Aorta (tissue), 5 donors: ENCODE results near the gene RASGEF1B. TPM values are rescaled to one million over a fixed set of nuclear protein-coding genes. Genes with fewer than 3 reads are reported as not detected.

Source experiments
- ATAC-seq: fragments of 200-7000 bp; cut with Tn5 transposase; one replicate; pipeline ENCODE4 v1.9.1; 2022; ENCODE audit warnings: moderate library complexity; ENCODE audit not compliant: low FRiP score
- DNase-seq, 2 donors: peaks; one replicate each; pipeline ENCODE4 v3.0.0-alpha.2; 2020
- H3K27ac ChIP-seq, 2 donors: one replicate each; pipeline ENCODE4 v1.5.1; 2013; ENCODE audit warnings: low read length in 2 of 2, mild to moderate bottlenecking in 2 of 2, moderate library complexity in 2 of 2, control low read depth in 1 of 2, inconsistent platforms in 1 of 2, low read depth in 1 of 2
- H3K27me3 ChIP-seq, 2 donors: one replicate each; pipeline ENCODE4 v1.6.1; 2013; ENCODE audit warnings: control low read depth in 1 of 2, low read length in 1 of 2, mild to moderate bottlenecking in 1 of 2, moderate library complexity in 1 of 2; ENCODE audit not compliant: insufficient read depth in 2 of 2, control insufficient read depth in 1 of 2
- H3K36me3 ChIP-seq, 2 donors: one replicate each; pipeline ENCODE4 v1.6.1; 2013; ENCODE audit warnings: control low read depth in 1 of 2, low read length in 1 of 2, mild to moderate bottlenecking in 1 of 2; ENCODE audit not compliant: insufficient read depth in 2 of 2, control insufficient read depth in 1 of 2
- H3K4me1 ChIP-seq, 2 donors: one replicate each; pipeline ENCODE4 v1.6.1; 2013; ENCODE audit warnings: low read length in 2 of 2, control low read depth in 1 of 2, mild to moderate bottlenecking in 1 of 2, moderate library complexity in 1 of 2; ENCODE audit not compliant: insufficient read depth in 2 of 2, control insufficient read depth in 1 of 2
- H3K4me3 ChIP-seq, 2 donors: one replicate each; pipeline ENCODE4 v1.5.1; 2013; ENCODE audit warnings: low read length in 2 of 2, control low read depth in 1 of 2, mild to moderate bottlenecking in 1 of 2
- H3K9me3 ChIP-seq: one replicate; pipeline ENCODE4 v1.6.1; 2013; ENCODE audit warnings: mild to moderate bottlenecking, low read length; ENCODE audit not compliant: control insufficient read depth
- WGBS, 2 donors: extraction: QIAGEN DNeasy Blood & Tissue Kit; methylation state at CpG; one replicate each; pipeline ENCODE4 v1.1.7; 2013; 5-methylcytosine and 5-hydroxymethylcytosine counted together
- intact Hi-C, 2 donors: fragments of 100-400 bp; cut with DNase I; formaldehyde crosslinking; loops; one replicate each; pipeline versions ENCODE4 v1.14.2 to v1.15.0; 2022
- polyA plus RNA-seq, 2 donors: library from polyadenylated mRNA; stranded (reverse); fragments of 200-250 nt; gene quantifications; one replicate each; pipeline ENCODE4 v1.2.3, GENCODE V29; 2013
- total RNA-seq, 2 donors: library from RNA; stranded (reverse); fragmentation: NEBNext Ultra II Directional; extraction: Animal tissue kit (Norgen Biotek cat#: 25700); gene quantifications; one replicate each; pipeline ENCODE4 v1.2.1, GENCODE V29; 2021
- donor health status: healthy with polysubstance abuse.
- donor health status: Bipolar disorder and iron deficiency.
- donor health status: DM: no; HTN: no; CAD: no.
- donor health status: DM: no; HTN: no; CAD: no.
- donor health status: DM: yes; HTN: yes; CAD: no.

Gene RASGEF1B
- total and polyA plus RNA-seq, 4 donors: 8.3 to 19.2 (median 10.9) TPM

DNA sequence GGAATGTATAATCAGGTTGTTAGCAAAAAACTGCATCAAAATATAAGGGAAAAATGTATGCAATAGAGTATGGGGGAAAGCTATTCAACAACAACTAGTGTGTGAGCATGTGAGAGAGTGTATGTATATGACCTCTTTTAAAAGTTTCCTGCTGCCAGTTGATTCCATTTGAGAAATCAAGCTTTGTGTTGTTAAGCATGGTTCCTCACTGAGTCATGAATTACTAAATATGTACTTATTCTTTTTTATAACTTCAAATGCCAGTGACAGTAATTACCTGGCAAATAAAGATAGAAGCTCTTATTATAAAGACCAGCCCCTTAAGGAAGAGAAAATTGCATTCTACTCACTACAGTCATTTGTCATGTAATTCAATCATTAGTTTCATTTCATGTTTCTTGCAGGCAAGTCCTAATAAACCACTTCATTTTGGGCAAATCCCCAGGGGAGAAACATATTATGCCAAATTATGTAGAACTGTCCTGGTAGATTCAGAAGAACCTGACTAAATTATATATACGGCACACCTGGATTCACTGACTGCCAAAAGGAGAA is 19.2 kb downstream of the RASGEF1B start:
- no peaks in the 10 kb centered on the region for H3K27me3 ChIP-seq
- no peak overlapping the region for H3K27ac ChIP-seq
- H3K9me3 ChIP-seq: no peaks in the 10 kb centered on the region
- intact Hi-C loops: no loop called here
- DNase-seq (no peak), ATAC-seq (no peak)
- no peak overlapping the region for H3K4me3 ChIP-seq
- WGBS, 2 donors: 81 to 82% methylated on average over 1 of the region's 1 CpG
- H3K36me3 ChIP-seq: peaks cover 0 to 3% of the 10 kb centered on the region in 2 donors
- H3K4me1 ChIP-seq: peaks cover 0 to 5% of the 10 kb centered on the region in 2 donors

DNA sequence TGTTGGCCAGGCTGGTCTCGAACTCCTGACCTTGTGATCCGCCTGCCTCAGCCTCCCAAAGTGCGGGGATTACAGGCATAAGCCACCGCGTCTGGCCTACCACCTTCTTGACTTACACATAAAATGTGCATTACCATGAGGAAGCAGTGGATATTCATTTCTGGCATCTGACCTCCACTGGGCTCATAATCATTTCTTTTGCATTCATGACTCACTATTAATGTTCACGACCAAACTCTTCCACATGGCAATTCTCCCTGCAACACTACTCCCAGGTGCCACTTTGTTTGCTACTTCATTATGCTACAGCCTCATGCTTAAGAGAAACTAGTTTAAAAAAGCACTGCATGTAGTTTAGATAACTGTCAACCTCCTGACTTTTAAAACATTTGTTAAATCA is 22.7 kb downstream of the RASGEF1B start:
- Histone ChIP-seq H3K9me3 (no peaks in the 10 kb centered on the region), H3K27me3 (no peaks in the 10 kb centered on the region), H3K4me3 (no peak overlapping the region), H3K4me1 (peaks cover 0 to 5% of the 10 kb centered on the region in 2 donors), H3K27ac (no peak overlapping the region), H3K36me3 (peaks cover 3% of the 10 kb centered on the region in 2 donors)
- intact Hi-C loops: no loop called here
- DNase-seq (no peak), ATAC-seq (no peak)
- 89 to 90% methylated on average over 6 of the region's 6 CpGs for WGBS, 2 donors

DNA sequence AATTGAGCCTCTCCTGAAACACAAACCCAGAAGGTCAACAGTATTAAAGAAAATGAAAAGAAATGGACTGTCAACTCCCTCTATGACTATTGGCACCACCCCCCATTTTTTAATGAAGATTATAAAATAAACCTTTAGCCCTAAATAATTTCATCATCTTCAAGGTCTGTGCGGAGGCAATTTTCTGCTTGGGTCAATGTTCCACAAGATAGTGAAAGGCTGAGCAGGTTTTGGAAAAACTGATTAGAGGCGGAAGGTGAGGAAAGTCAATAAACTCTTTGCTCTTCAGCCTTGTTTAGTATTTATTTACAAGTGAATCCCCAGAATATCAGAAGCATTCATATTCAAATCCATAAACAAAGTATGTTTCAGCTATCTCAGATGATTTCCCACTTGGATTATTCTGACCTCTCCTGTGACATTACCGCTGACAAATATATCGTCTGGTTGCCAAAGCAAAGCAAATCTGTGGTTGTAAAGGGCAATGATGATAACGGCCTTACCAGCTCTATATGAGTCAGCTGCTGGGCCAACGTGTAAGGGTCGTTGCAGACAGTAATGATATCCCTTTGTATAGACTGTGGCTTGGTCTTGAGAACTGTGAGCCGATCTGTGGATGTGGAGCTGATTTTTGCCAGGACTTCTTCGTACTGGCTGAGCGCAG is 24.0 kb downstream of the RASGEF1B start:
- intact Hi-C loops: no loop called here
- Histone ChIP-seq H3K27ac (no peak overlapping the region), H3K36me3 (peaks cover 3% of the 10 kb centered on the region in 2 donors), H3K4me3 (no peak overlapping the region), H3K27me3 (no peaks in the 10 kb centered on the region), H3K4me1 (peaks cover 0 to under 1% of the 10 kb centered on the region in 2 donors), H3K9me3 (no peaks in the 10 kb centered on the region)
- 72 to 78% methylated on average over 10 of the region's 10 CpGs for WGBS, 2 donors
- ATAC-seq (no peak), DNase-seq (no peak)

GRCh38 chr4:81446634-81447033 is 25.1 kb downstream of the RASGEF1B start:
- Histone ChIP-seq H3K4me3 (no peak overlapping the region), H3K27ac (no peak overlapping the region), H3K36me3 (peaks cover 3% of the 10 kb centered on the region in 2 donors), H3K4me1 (no peaks in the 10 kb centered on the region), H3K9me3 (no peaks in the 10 kb centered on the region), H3K27me3 (no peaks in the 10 kb centered on the region)
- DNase-seq (no peak), ATAC-seq (no peak)
- 82 to 94% methylated on average over 1 of the region's 1 CpG for WGBS, 2 donors
- intact Hi-C loops: no loop called here

GRCh38 chr4:81445196-81445595 is 26.5 kb downstream of the RASGEF1B start:
- ATAC-seq (no peak), DNase-seq (no peak)
- Histone ChIP-seq H3K27me3 (no peaks in the 10 kb centered on the region), H3K4me3 (no peak overlapping the region), H3K4me1 (no peaks in the 10 kb centered on the region), H3K36me3 (peaks cover 3% of the 10 kb centered on the region in 2 donors), H3K9me3 (no peaks in the 10 kb centered on the region), H3K27ac (no peak overlapping the region)
- intact Hi-C loops: no loop called here
- WGBS, 2 donors: 16 to 25% methylated on average over 5 of the region's 5 CpGs

DNA sequence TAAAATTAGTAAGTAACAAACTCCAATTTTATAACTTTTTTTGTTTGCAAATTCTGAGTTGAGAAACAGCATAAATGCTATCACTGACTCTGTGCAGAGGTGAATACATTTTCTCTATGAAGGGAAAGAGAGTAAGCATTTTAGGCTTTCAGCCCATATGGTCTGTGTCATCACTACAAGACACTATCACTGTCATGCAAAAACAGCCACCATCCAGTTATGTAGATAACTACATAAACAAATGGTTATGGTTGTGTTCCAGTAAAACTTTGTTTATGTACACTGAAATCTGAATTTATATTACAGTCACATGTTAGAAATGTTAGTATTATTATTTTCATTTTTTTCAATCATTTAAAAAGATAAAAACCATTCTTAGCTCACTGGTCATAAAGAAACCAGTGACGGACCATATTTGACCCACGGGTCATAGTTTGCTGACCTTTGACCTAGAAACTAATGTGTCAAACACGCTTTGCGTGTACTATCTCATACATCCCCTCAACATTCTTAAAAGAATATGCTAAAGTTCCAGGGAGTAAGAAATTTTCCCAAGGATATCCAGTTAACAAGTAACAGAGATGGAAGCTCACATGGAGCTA is 29.1 kb downstream of the RASGEF1B start:
- H3K27me3 ChIP-seq: no peaks in the 10 kb centered on the region
- no peaks in the 10 kb centered on the region for H3K9me3 ChIP-seq
- H3K4me3 ChIP-seq: no peak overlapping the region
- intact Hi-C loops: no loop called here
- peaks cover 3 to 5% of the 10 kb centered on the region in 2 donors for H3K36me3 ChIP-seq
- H3K27ac ChIP-seq: no peak overlapping the region
- ATAC-seq (no peak), DNase-seq (no peak)
- no peaks in the 10 kb centered on the region for H3K4me1 ChIP-seq
- WGBS, 2 donors: 86 to 94% methylated on average over 4 of the region's 4 CpGs

- H3K36me3 ChIP-seq: peaks cover 0 to 1% of the 10 kb centered on the region in 2 donors
Measured at GRCh38 chr4:81440949-81441348, 30.8 kb downstream of the RASGEF1B start.

DNA sequence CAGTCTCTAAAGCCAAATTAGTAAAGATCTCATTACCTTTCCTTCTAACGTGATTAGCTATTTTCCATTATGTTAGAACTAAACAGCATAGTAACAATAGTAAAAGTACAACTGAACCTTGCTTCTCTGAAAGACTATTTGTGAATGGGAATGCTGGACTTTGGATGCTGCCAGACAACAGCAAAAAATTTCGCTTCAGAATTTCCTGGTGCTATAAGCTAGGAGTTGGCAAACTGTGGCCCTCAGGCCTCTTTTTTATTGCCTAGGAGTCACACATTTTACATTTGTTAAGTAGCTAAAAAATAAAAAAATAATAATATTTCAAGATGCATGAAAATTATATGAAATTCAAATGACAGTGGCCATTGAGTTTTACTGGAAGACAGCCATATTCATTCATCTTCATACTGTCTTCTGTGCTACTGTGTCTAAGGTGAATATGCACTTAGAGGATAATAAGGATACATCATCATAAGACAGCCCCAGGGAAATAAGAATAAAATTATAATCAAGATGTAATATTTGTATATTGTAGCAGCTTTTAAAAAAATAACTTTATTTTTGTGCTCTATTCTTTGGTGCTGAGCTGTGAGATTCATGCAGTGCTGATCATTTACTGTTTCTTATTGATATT is 34.6 kb downstream of the RASGEF1B start:
- no peak overlapping the region for H3K4me3 ChIP-seq
- H3K27me3 ChIP-seq: no peaks in the 10 kb centered on the region
- H3K9me3 ChIP-seq: no peaks in the 10 kb centered on the region
- ATAC-seq: no peak
- peaks cover 0 to 3% of the 10 kb centered on the region in 2 donors for H3K36me3 ChIP-seq
- H3K27ac ChIP-seq: no peak overlapping the region
- 91 to 94% methylated on average over 2 of the region's 2 CpGs for WGBS, 2 donors
- no peak for DNase-seq
- H3K4me1 ChIP-seq: no peaks in the 10 kb centered on the region
- intact Hi-C loops: no loop called here

More at GRCh38 chr4:81440949-81441348, 30.8 kb downstream of the RASGEF1B start:
- H3K27ac ChIP-seq: no peak overlapping the region
- H3K9me3 ChIP-seq: no peaks in the 10 kb centered on the region
- ATAC-seq (no peak), DNase-seq (no peak)
- 73 to 89% methylated on average over 4 of the region's 4 CpGs for WGBS, 2 donors
- H3K4me1 ChIP-seq: no peaks in the 10 kb centered on the region
- intact Hi-C loops: no loop called here
- no peak overlapping the region for H3K4me3 ChIP-seq
- no peaks in the 10 kb centered on the region for H3K27me3 ChIP-seq
